H9 (cell line): ENCODE results near the gene FBXO5. TPM values are rescaled to one million over a fixed set of nuclear protein-coding genes. Genes with fewer than 3 reads are reported as not detected.

Experiments
- DNase-seq: peaks from one replicate; pipeline ENCODE4 v3.0.0-alpha.2; 2017
- H2AFZ ChIP-seq: one replicate; pipeline ENCODE4 v1.6.1; 2013; ENCODE audit warnings: mild to moderate bottlenecking, low read length, control low read depth, moderate library complexity
- H2AK5ac ChIP-seq: 2 replicates; pipeline ENCODE4 v1.6.1; 2013; ENCODE audit warnings: low read length, control low read depth, mixed read lengths; ENCODE audit not compliant: insufficient read length
- H2BK120ac ChIP-seq: one replicate; pipeline ENCODE4 v1.6.1; 2013; ENCODE audit warnings: low read depth, mild to moderate bottlenecking, low read length, control low read depth, inconsistent platforms; ENCODE audit not compliant: poor library complexity, severe bottlenecking
- H2BK12ac ChIP-seq: 2 replicates; pipeline ENCODE4 v1.6.1; 2013; ENCODE audit warnings: low read length, control low read depth, mixed read lengths, low read depth; ENCODE audit not compliant: insufficient read length
- H2BK15ac ChIP-seq: 2 replicates; pipeline ENCODE4 v1.6.1; 2013; ENCODE audit warnings: low read depth, low read length, control low read depth
- H2BK20ac ChIP-seq: one replicate; pipeline ENCODE4 v1.6.1; 2013; ENCODE audit warnings: low read depth, mild to moderate bottlenecking, low read length, control low read depth, inconsistent platforms; ENCODE audit not compliant: poor library complexity, severe bottlenecking
- H2BK5ac ChIP-seq: 2 replicates; pipeline ENCODE4 v1.6.1; 2013; ENCODE audit warnings: low read length, control low read depth, mixed read lengths; ENCODE audit not compliant: insufficient read length
- H3K14ac ChIP-seq: 2 replicates; pipeline ENCODE4 v1.6.1; 2013; ENCODE audit warnings: low read length, control low read depth; ENCODE audit not compliant: insufficient read depth
- H3K18ac ChIP-seq: 2 replicates; pipeline ENCODE4 v1.6.1; 2013; ENCODE audit warnings: low read depth, mild to moderate bottlenecking, mixed read lengths, low read length, control low read depth; ENCODE audit not compliant: insufficient read length
- H3K23ac ChIP-seq: 2 replicates; pipeline ENCODE4 v1.6.1; 2013; ENCODE audit warnings: low read length, control low read depth, mixed read lengths, low read depth; ENCODE audit not compliant: insufficient read length
- H3K23me2 ChIP-seq: 2 replicates; pipeline ENCODE4 v1.6.1; 2013; ENCODE audit warnings: low read depth, mild to moderate bottlenecking, mixed read lengths, low read length, control low read depth; ENCODE audit not compliant: insufficient read length, poor library complexity, severe bottlenecking
- H3K27ac ChIP-seq: 2 replicates; pipeline ENCODE4 v1.5.1; 2013; ENCODE audit warnings: low read length, control low read depth, mixed read lengths, low read depth; ENCODE audit not compliant: insufficient read length
- H3K27me3 ChIP-seq: 2 replicates; pipeline ENCODE4 v1.6.1; 2013; ENCODE audit warnings: low read length, control low read depth, inconsistent platforms; ENCODE audit not compliant: insufficient read depth
- H3K4ac ChIP-seq: 2 replicates; pipeline ENCODE4 v1.6.1; 2013; ENCODE audit warnings: low read depth, mild to moderate bottlenecking, control low read depth, inconsistent platforms, low read length, moderate library complexity
- H3K4me1 ChIP-seq: 2 replicates; pipeline ENCODE4 v1.6.1; 2013; ENCODE audit warnings: low read length, control low read depth, inconsistent platforms; ENCODE audit not compliant: insufficient read depth
- H3K4me2 ChIP-seq: 2 replicates; pipeline ENCODE4 v1.6.1; 2013; ENCODE audit warnings: low read length, control low read depth, mixed read lengths; ENCODE audit not compliant: insufficient read length, insufficient read depth
- H3K56ac ChIP-seq: 2 replicates; pipeline ENCODE4 v1.6.1; 2013; ENCODE audit warnings: low read depth, mild to moderate bottlenecking, mixed read lengths, low read length, control low read depth; ENCODE audit not compliant: insufficient read length
- H3K79me1 ChIP-seq: 2 replicates; pipeline ENCODE4 v1.6.1; 2013; ENCODE audit warnings: low read depth, mild to moderate bottlenecking, moderate library complexity, low read length, control low read depth, inconsistent platforms; ENCODE audit not compliant: insufficient read depth, poor library complexity, severe bottlenecking
- H3K79me2 ChIP-seq: 2 replicates; pipeline ENCODE4 v1.6.1; 2013; ENCODE audit warnings: low read length, control low read depth, inconsistent platforms; ENCODE audit not compliant: insufficient read depth
- H3K9ac ChIP-seq: 2 replicates; pipeline ENCODE4 v1.6.1; 2013; ENCODE audit warnings: low read length, control low read depth, mixed read lengths; ENCODE audit not compliant: insufficient read length; ENCODE audit errors: extremely low read depth
- H3K9me3 ChIP-seq: one replicate; pipeline ENCODE4 v1.6.1; 2013; ENCODE audit warnings: low read depth, low read length, inconsistent platforms; ENCODE audit not compliant: control insufficient read depth
- H3T11ph ChIP-seq: one replicate; pipeline ENCODE4 v1.6.1; 2013; ENCODE audit warnings: mild to moderate bottlenecking, low read length, control low read depth, inconsistent platforms
- H4K20me1 ChIP-seq: one replicate; pipeline ENCODE4 v1.6.1; 2013; ENCODE audit not compliant: control insufficient read depth, insufficient read length, insufficient read depth
- H4K5ac ChIP-seq: 2 replicates; pipeline ENCODE4 v1.6.1; 2013; ENCODE audit warnings: low read depth, mild to moderate bottlenecking, mixed read lengths, low read length, control low read depth; ENCODE audit not compliant: insufficient read length
- H4K8ac ChIP-seq: replicated peaks from 2 replicates; pipeline ENCODE4 v1.6.1; 2013; ENCODE audit warnings: low read length, control low read depth, mixed read lengths, low read depth; ENCODE audit not compliant: insufficient read length
- H4K91ac ChIP-seq: 2 replicates; pipeline ENCODE4 v1.6.1; 2013; ENCODE audit warnings: low read depth, mild to moderate bottlenecking, moderate library complexity, mixed read lengths, low read length, control low read depth; ENCODE audit not compliant: insufficient read length
- H3K27ac Mint-ChIP-seq, 3 experiments: 2 replicates in 2 of 3; 3 replicates in 1 of 3; pipeline ENCODE4 v1.8.0; 2020 to 2021; ENCODE audit warnings: mixed read lengths in 3 of 3, mild to moderate bottlenecking in 1 of 3, moderate library complexity in 1 of 3
- H3K27me3 Mint-ChIP-seq: 2 replicates; pipeline ENCODE4 v1.8.0; 2021; ENCODE audit warnings: low read depth, mild to moderate bottlenecking, moderate library complexity, mixed read lengths
- H3K36me3 Mint-ChIP-seq, 3 experiments: 2 replicates in 2 of 3; 3 replicates in 1 of 3; pipeline ENCODE4 v1.8.0; 2020 to 2021; ENCODE audit warnings: low read depth in 3 of 3, mixed read lengths in 3 of 3; ENCODE audit not compliant: insufficient read depth in 1 of 3
- H3K4me1 Mint-ChIP-seq, 2 experiments: 2 replicates each; pipeline ENCODE4 v1.8.0; 2020; ENCODE audit warnings: mixed read lengths in 2 of 2
- H3K4me3 Mint-ChIP-seq, 2 experiments: 2 replicates in 1 of 2; 3 replicates in 1 of 2; pipeline ENCODE4 v1.8.0; 2020 to 2021; ENCODE audit warnings: mild to moderate bottlenecking in 2 of 2, mixed read lengths in 2 of 2, moderate library complexity in 1 of 2
- H3K9me3 Mint-ChIP-seq, 2 experiments: 2 replicates in 1 of 2; 3 replicates in 1 of 2; pipeline ENCODE4 v1.8.0; 2020; ENCODE audit warnings: mild to moderate bottlenecking in 2 of 2, mixed read lengths in 2 of 2, moderate library complexity in 1 of 2
- total RNA-seq: library from RNA; stranded (reverse); gene quantifications from 2 replicates; pipeline ENCODE4 v1.2.1, GENCODE V29; 2021
- TF ChIP-seq, protein P1 (sequence below): fragments of 200-600 bp; sonication (generic); conservative IDR thresholded peaks from 3 replicates; pipeline ENCODE4 v1.8.0; 2021; ENCODE audit warnings: antibody characterized with exemption, mild to moderate bottlenecking

Gene FBXO5
- total RNA-seq, 1 experiment from 2014 or later: 47.6 TPM

- Histone ChIP-seq H4K91ac (no peak overlapping the region), H3K18ac (no peak overlapping the region), H3K79me2 (no peaks in the 10 kb centered on the region), H3K79me1 (no peaks in the 10 kb centered on the region), H2AK5ac (no peak overlapping the region), H3K4me1 (no peaks in the 10 kb centered on the region), H3K23me2 (no peaks in the 10 kb centered on the region), H2BK5ac (no peak overlapping the region), H3K23ac (no peak overlapping the region), H2BK20ac (no peak overlapping the region), H3T11ph (no peak overlapping the region), H3K4me2 (no peak overlapping the region), H3K56ac (no peak overlapping the region), H3K27ac (no peak overlapping the region), H3K27me3 (no peaks in the 10 kb centered on the region), H2AFZ (no peak overlapping the region), H3K14ac (no peak overlapping the region), H4K20me1 (no peaks in the 10 kb centered on the region), H4K8ac (no peak overlapping the region), H4K5ac (no peak overlapping the region), H3K4ac (no peak overlapping the region), H2BK12ac (no peak overlapping the region), H2BK120ac (no peak overlapping the region), H3K9ac (no peak overlapping the region), H3K9me3 (no peaks in the 10 kb centered on the region), H2BK15ac (no peak overlapping the region)
- H3K36me3 Mint-ChIP-seq: no peaks in the 10 kb centered on the region
- H3K9me3 Mint-ChIP-seq: no peaks in the 10 kb centered on the region; a peak in 1 of 5 replicates
- DNase-seq: no peak
- H3K4me3 Mint-ChIP-seq: no peak overlapping the region
- peaks cover 3% of the 10 kb centered on the region in 2 experiments; a peak in 2 of 4 replicates for H3K4me1 Mint-ChIP-seq
- no peaks in the 10 kb centered on the region for H3K27me3 Mint-ChIP-seq
- no peak overlapping the region for H3K27ac Mint-ChIP-seq
- TF ChIP-seq, protein P1, sequence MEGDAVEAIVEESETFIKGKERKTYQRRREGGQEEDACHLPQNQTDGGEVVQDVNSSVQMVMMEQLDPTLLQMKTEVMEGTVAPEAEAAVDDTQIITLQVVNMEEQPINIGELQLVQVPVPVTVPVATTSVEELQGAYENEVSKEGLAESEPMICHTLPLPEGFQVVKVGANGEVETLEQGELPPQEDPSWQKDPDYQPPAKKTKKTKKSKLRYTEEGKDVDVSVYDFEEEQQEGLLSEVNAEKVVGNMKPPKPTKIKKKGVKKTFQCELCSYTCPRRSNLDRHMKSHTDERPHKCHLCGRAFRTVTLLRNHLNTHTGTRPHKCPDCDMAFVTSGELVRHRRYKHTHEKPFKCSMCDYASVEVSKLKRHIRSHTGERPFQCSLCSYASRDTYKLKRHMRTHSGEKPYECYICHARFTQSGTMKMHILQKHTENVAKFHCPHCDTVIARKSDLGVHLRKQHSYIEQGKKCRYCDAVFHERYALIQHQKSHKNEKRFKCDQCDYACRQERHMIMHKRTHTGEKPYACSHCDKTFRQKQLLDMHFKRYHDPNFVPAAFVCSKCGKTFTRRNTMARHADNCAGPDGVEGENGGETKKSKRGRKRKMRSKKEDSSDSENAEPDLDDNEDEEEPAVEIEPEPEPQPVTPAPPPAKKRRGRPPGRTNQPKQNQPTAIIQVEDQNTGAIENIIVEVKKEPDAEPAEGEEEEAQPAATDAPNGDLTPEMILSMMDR: no peak
Observed at GRCh38 chr6:152941746-152942145, 41.1 kb downstream of the FBXO5 start.
